ENCODE data around the gene UBE2L5.
"Not testable (repeated sequence)": the region's sequence is repeated elsewhere in the genome, so short reads cannot be mapped to it uniquely, and the experiment has no call there.

Gene UBE2L5

GRCh38 chr13:30440910-30441703, 18.8 kb downstream of the UBE2L5 start:
- DNase-seq, result peak; percentile 51

- peak; percentile 0 for DNase-seq
Observed at GRCh38 chr13:30442926-30443325, 20.6 kb downstream of the UBE2L5 start.

- peak; percentile 15 for DNase-seq
Observed at GRCh38 chr13:30443491-30443890, 21.2 kb downstream of the UBE2L5 start.

- DNase-seq, result peak; percentile 33
Observed at GRCh38 chr13:30443957-30444404, 21.7 kb downstream of the UBE2L5 start.

DNA sequence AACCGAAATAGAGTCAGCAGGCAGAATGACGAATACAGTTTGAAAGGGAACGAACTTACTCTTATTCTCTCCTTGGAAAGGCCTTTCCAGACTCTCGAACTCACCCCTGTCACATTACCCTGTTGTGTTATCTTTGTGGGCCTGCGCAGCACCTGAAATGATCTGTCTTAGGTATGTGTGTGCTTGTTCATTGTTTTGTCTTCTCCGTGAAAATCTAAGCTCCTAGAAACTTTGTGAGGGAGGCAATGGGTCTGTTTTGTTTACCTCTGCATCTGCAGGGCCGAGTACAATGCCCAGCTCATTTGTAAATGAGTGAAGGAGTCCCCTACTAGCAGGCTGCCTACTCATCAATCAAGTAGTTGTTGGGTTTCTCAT, 23.8 kb downstream of the UBE2L5 start:
- DNase-seq, result peak; percentile 45

GRCh38 chr13:30448441-30448840, 26.1 kb downstream of the UBE2L5 start:
- peak; percentile 30 for DNase-seq

DNA sequence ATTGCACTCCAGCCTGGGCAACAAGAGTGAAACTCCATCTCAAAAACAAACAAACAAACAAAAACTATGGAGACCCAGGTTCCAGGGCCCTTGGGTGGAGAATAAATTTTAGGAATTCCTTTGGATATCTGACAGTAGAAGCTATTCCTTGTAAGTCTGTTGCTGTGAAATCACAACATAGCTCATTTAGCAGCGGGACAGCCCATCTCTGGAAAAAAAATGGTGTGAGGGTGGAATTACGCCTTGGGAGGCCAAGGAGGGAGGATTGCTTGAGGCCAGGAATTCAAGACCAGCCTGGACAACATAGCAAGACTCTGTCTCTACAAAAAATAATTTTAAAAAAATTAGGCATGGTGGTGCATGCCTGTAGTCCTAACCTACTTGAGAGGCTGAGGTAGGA, 27.8 kb downstream of the UBE2L5 start:
- no peak for DNase-seq

- DNase-seq, result peak; percentile 33
Observed at GRCh38 chr13:30451476-30451875, 29.2 kb downstream of the UBE2L5 start.

GRCh38 chr13:30453727-30454126, 31.4 kb downstream of the UBE2L5 start:
- DNase-seq, result no peak

- no peak for DNase-seq
Observed at GRCh38 chr13:30454991-30455390, 32.7 kb downstream of the UBE2L5 start.

DNA sequence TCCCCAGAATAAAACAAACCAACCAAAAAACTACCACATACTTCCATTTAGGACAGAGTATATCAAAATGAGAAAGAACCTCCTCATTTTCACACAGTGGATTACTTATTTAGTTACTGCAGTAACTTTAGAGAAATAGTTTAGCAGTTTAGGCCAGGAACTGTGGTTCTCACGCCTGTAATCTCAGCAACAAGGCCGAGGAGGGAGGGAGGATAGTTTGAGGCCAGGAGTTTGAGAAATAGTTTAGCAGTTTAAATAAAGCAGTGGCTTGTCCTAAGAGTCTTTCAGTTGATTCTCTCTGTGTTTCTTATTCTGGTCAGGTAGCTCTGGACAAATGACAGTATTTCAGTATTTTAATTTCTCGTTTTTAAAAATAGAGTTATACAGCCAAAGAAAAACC, 34.0 kb downstream of the UBE2L5 start:
- no peak for DNase-seq

GRCh38 chr13:30457306-30457891, 35.1 kb downstream of the UBE2L5 start:
- DNase-seq, result no peak

GRCh38 chr13:30461279-30462066, 39.2 kb downstream of the UBE2L5 start:
- DNase-seq, result not testable (repeated sequence)

DNA sequence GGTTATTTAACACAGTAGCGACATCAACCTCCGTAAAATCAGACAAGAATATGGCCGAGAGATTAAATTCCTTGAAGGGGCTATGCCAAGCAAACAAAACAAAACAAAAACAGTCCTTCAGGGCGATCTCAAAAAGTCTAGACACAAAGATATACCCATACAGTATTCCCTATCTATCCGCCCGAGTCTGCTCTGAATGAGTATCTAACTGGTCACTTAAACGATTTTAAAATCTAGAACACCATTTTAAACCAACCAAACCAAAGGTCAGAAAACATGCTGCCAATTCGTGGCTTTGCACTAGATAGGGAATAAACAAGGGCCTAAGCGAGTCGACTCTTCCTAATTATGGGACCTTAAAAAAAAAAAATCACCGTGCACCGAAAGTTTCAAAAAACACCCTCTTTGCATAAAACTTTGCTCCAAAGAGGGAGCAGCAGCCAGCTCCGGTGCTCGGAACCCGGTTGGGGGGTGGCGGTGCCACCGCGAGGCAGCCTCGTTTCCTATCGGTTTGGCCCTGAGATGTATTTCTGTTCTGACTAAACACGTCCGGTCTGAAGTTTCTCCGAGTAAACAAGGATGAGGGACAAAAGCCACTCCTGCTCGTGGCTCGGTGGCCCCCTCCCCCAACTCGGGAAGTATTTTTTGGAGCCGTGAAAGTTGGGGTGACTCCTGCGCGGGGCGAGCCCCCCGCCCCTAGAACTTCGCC, 41.6 kb downstream of the UBE2L5 start:
- peak; percentile 89 for DNase-seq

DNA sequence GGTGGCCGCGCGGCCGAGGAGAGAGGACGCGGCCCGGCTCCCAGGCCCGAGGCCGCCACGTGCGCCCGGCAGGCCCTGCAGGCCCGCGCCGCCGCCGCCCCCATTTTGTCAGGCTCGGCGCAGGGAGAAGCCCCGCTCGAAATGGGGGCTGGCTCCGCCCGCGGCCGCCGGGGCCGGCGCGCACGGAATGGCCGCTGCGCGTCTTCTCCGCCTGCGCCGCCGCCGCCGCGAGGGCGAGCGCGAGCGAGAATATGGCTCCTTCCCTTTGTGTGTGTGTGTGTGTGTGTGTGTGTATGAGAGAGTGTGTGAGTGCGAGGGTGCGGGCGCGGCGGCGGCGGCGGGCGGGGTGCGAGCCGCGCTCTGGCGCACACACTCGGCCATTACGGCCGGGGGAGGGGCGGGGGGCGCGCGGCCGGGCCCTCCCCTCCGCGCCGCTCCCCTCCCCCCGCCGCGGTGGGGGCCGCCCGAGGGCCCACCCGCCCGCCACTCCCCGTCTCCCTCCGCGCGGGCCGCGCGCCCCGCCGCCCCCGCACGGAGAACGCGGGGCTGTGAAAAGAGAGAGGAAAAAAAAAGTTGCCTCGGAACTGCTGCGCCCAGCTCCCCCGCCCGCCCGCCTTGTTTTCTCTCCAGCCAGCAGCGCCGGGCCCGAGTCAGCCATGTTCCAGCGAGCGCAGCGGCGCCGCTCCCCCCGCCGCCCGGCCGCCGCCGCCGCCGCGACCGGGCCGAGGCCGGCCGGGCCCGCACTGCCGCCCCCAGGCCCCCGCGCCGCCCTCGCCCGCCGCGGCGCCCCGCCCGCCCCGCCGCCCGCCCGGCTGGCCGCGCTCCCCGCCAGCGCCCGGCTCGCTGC, 42.4 kb downstream of the UBE2L5 start:
- DNase-seq, result peak; percentile 90

GRCh38 chr13:30465343-30465592, 43.0 kb downstream of the UBE2L5 start:
- no peak for DNase-seq

DNA sequence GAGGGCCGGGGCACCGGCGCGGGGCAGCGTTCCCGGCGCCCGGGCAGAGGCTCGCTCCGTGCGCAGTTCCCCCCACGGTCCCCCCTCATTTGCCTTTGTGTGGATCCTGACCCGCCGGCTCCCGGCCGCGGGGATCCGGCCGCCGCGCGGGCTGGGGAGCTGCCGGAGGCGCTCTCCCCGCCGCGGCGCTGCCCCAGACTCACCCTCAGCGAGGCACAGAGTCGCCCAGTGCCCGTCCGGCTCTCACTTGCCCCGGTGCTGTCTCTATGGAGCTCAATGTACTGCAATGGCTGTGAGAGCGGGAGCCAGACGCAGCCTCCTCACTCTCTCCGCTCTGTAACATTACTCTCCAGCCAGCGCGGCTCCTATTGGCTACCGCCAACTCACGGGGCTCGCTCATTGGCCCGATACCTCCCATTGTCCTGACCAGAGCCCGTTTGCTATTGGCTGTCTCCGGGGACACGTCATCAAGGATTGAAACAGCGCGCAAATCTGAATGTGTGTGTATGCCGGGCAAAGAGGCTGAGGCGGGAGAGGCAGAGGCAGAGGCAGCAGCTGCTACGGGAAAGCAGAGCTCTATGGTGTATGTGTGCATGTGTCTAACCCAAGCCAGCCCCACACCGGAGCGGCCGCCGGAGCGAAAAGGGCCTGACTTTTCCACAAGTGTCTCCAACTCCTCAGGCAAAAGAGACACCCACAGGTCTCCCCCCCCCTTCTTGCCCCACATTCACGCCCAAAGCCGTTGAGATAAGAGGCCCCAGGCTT, 43.5 kb downstream of the UBE2L5 start, which contains the start of gene HMGB1:
Gene HMGB1, minus strand, starts transcription at position 344 of the 765 bp plus-strand sequence. CDS start 2,256 bp downstream, outside the sequence.
- DNase-seq, result peak; percentile 95

DNA sequence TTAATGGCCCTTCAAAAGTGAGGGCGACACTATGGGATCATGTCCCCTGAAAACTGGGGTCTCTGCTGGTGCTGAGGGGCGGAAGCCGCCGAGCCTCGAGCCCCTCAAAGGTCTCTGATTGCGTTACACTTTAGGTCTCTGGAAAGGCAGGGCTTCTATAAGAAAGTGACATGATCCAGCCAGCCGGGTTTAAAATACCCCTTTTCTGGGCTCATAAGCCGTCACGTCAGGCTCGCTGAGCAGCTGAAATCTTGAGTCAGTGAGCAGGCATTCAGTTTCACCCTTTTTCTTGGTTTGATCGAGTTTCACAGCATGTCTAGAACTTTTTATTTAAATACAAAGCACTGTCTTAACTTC, 44.0 kb downstream of the UBE2L5 start:
- DNase-seq, result no peak

GRCh38 chr13:30466841-30467252, 44.6 kb downstream of the UBE2L5 start:
- DNase-seq, result no peak

DNA sequence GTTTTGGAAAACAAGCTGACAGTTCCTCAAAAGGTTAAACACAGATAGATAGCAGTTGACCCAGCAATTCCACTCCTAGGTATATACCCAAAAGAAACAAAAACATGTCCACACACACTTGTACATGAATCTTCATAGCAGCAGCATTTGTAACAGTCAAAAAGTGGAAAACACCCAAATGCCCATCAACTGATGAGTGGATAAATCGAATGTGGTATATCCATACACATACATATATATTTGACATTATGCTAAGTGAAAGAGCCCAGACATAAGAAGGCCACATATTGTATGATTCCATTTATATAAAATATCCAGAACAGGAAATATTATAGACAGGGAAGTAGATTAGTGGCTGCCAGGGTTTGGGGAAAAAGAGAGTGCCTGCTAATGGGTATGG, 51.4 kb downstream of the UBE2L5 start:
- no peak for DNase-seq

- DNase-seq, result no peak
Observed at GRCh38 chr13:30477346-30478195, 55.3 kb downstream of the UBE2L5 start.
